Natural killer cell treated with Interleukin-12 subunit alpha and Interleukin-12 subunit beta and Interleukin-15 and Interleukin-18, amount 100 ng/mL, for 72 hours (primary cell): ENCODE results near the gene DBH. TPM values are rescaled to one million over a fixed set of nuclear protein-coding genes. Genes with fewer than 3 reads are reported as not detected.
"Not testable (repeated sequence)": the region's sequence is repeated elsewhere in the genome, so short reads cannot be mapped to it uniquely, and the experiment has no call there.

Experiments
- ATAC-seq, 2 donors: fragments of 150-1000 bp; cut with Tn5 transposase in 1 of 2; sonication (Bioruptor Pico), chemical (Tn5 transposase) in 1 of 2; 2 replicates each; pipeline ENCODE4 v1.10.0; 2021
- DNase-seq: peaks from one replicate; pipeline ENCODE4 v3.0.0; 2022; ENCODE audit warnings: low spot score
- H3K27ac Mint-ChIP-seq, 2 donors: 1 replicate in 1 of 2; 2 replicates in 1 of 2; pipeline ENCODE4 v1.8.0; 2022; ENCODE audit warnings: mixed read lengths in 2 of 2, mild to moderate bottlenecking in 1 of 2, moderate library complexity in 1 of 2
- H3K27me3 Mint-ChIP-seq, 2 donors: 1 replicate in 1 of 2; 2 replicates in 1 of 2; pipeline ENCODE4 v1.8.0; 2022; ENCODE audit warnings: mixed read lengths in 2 of 2
- H3K36me3 Mint-ChIP-seq: one replicate; pipeline ENCODE4 v1.8.0; 2022; ENCODE audit warnings: mixed read lengths
- H3K4me1 Mint-ChIP-seq, 2 donors: 1 replicate in 1 of 2; 2 replicates in 1 of 2; pipeline ENCODE4 v1.8.0; 2022; ENCODE audit warnings: low read depth in 2 of 2, mixed read lengths in 2 of 2, mild to moderate bottlenecking in 1 of 2
- H3K4me3 Mint-ChIP-seq: one replicate; pipeline ENCODE4 v1.8.0; 2022; ENCODE audit warnings: mixed read lengths
- H3K9me3 Mint-ChIP-seq: 2 replicates; pipeline ENCODE4 v1.8.0; 2022; ENCODE audit warnings: mixed read lengths
- total RNA-seq, 2 donors: library from RNA; stranded (reverse); gene quantifications; one replicate each; pipeline ENCODE4 v1.2.3, GENCODE V29; 2022

Gene DBH
- total RNA-seq, 2 donors from 2014 or later: not detected

DNA sequence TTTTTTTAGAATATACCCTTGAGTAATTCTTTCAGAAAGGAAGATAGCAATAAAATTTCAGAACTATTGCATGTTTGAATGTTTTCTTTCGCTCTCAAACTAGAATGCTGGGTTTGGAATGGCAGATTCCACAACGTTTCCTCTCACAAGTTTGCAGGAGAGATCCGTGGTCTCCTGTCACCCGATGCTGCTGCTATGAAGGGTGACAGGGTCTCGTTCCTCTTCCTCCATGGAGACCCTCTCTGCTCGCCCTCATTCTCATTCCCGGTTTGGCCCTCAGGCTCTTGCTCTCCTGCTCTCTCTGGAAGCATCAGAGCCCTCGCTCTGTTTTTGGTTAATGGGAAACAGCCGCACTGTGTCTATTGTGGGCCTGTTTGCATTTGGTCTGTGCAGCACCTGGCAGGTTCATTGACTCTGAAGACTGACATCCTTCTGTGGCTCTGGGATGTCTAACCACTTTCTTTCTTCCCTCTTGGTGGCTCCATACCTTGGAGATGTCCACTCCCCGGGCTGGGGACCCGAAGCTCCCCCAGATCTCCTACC lies 14.4 kb upstream of the DBH start:
- no peak for DNase-seq
- ATAC-seq: no peak
- peaks cover 9% of the 10 kb centered on the region for H3K36me3 Mint-ChIP-seq

DNA sequence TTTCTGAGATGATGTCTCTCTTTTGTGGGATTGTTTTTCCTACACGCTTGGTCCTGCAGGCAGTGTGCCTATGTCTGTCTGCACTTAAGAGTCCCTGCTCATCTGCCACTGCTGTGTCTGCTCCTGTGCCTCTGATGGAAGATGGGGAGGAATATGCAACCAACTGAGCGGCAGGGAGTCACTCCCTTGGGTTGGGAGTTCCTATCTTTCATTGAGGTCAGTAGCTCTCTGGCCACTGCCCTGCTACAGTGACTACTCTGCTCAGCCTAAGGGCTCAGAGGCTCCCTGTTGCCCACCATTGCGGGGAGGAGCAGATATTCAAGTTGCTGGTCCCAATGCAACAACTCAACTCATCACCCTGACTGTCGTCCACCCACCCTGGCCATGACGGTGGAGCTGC lies 13.6 kb upstream of the DBH start:
- H3K27ac Mint-ChIP-seq: peak overlapping the region in 1 of 2 donors; percentile 90
- no peak overlapping the region for H3K4me3 Mint-ChIP-seq
- peaks cover 16 to 17% of the 10 kb centered on the region in 2 donors for H3K27me3 Mint-ChIP-seq
- H3K36me3 Mint-ChIP-seq: peaks cover 9% of the 10 kb centered on the region
- H3K4me1 Mint-ChIP-seq: peaks cover 25 to 31% of the 10 kb centered on the region in 2 donors
- H3K9me3 Mint-ChIP-seq: peaks cover 9% of the 10 kb centered on the region
- no peak for DNase-seq
- ATAC-seq: no peak

More for the DNA sequence above, 14.4 kb upstream of the DBH start:
- Mint-ChIP-seq H3K9me3 (peaks cover 9% of the 10 kb centered on the region), H3K27ac (peak overlapping the region in 1 of 2 donors; percentile 90), H3K4me3 (no peak overlapping the region), H3K27me3 (peaks cover 16 to 17% of the 10 kb centered on the region in 2 donors), H3K4me1 (peaks cover 25 to 31% of the 10 kb centered on the region in 2 donors)

DNA sequence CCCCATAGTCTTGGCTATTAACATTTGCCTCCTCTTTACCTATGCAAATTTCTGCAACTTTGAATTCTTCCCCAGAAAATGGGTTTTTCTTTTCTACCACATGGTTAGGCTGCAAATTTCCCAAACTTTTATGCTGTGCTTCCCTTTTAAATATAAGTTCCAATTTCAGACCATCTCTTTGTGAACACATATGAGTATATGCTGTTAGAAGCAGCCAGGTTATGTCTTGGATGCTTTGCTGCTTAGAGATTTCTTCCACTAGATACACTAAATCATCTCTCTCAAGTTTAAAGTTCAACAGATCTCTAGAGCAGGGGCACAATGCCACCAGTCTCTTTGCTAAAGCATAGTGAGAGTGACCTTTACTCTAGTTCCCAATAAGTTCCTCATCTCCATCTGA lies 10.2 kb upstream of the DBH start:
- Mint-ChIP-seq H3K4me1 (peaks cover 10 to 11% of the 10 kb centered on the region in 2 donors), H3K27me3 (peaks cover 8 to 19% of the 10 kb centered on the region in 2 donors)
- H3K27ac Mint-ChIP-seq, H3K4me3 Mint-ChIP-seq, DNase-seq, H3K9me3 Mint-ChIP-seq, H3K36me3 Mint-ChIP-seq, ATAC-seq: not testable (repeated sequence)

DNA sequence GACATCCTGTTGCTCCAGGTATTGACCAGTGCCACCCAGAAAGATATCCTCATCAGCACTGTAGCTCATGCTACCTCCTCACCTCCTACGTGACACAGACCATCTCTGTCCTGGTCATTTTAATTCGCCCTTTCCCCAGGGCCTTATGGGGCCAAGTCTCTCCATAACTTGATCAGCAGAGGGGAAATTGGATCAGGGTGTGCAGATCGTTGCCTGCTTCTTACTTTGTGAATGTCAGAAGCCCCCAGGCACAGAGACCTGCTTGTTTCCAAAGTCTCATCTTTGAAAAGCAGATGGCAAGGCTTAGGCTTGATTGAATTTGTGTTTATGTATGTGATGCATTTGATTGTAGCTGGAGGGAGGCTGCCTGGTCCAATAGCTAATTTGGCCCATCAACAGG lies 8.8 kb upstream of the DBH start:
- Mint-ChIP-seq H3K4me3 (no peak overlapping the region), H3K36me3 (peaks cover 9% of the 10 kb centered on the region), H3K27me3 (peaks cover 8 to 14% of the 10 kb centered on the region in 2 donors), H3K9me3 (peaks cover 9% of the 10 kb centered on the region), H3K27ac (no peak overlapping the region), H3K4me1 (peaks cover 1 to 3% of the 10 kb centered on the region in 2 donors)
- no peak for DNase-seq
- ATAC-seq: no peak

DNA sequence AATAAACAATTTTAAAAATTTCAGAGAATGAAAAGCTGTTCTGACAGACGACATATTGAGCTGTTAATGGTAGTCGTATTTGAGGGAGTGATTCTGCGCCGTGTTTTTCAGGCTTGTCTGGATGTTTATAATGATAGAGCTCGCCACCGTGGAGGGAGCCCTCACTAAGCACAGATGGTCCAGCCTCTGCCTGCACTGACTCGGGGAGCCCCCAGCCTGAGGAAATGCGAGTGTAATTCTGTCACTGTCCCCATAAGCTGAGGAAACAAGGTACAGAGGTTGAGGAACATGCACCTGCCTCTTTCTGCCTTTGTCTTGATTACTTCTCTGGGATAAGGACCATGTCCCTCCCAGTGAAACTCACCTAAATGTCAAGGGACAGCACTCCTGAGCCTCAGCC lies 7.4 kb upstream of the DBH start:
- Mint-ChIP-seq H3K27ac (no peak overlapping the region), H3K36me3 (peaks cover 9% of the 10 kb centered on the region), H3K4me3 (no peak overlapping the region), H3K9me3 (peaks cover 9% of the 10 kb centered on the region), H3K27me3 (peaks cover 8 to 14% of the 10 kb centered on the region in 2 donors), H3K4me1 (peaks cover 0 to 4% of the 10 kb centered on the region in 2 donors)
- ATAC-seq (no peak), DNase-seq (no peak)

DNA sequence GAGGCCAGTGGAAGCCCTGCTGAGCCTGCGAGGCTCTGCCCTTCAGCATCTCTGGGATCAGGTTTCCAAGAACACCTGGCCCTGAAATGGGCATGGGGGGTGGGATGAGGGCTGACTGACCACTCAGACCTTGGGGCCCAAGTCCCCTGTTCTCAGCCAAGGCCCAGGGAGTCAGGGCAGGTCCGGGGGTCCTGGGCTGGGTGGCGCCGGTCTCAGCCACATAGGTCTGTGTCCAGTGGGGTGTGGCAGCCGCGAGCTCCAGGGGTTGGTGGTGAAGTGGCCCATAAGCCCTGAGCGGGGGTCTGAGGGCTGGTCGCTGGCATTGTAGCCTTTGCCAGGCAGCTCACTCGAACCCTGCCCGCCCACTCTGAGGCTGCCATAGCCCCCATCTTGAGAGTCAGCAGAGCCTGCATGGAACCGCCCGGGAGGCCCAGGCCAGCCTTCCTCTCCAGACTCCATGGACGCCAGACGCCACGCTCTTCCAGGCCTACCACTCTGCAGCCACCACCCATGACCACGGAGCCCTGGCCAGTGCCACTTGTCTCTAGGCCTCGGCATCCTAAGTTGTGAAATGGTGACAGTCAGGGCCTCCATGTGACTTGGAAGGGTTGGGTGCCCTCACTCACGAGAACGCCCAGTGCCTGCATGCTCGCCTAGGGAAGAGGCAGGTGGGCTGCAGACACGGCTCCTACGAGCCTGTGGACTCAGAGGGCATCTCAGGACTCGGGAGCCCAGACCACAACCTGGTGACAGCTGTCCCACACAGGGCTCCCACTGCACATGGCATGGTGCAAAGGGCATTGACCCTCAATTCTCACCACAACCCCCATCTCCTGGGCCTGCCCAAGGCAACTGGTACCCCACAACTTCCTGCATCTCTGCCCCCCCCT lies 6.7 kb upstream of the DBH start:
- no peak overlapping the region for H3K27ac Mint-ChIP-seq
- peaks cover 0 to 4% of the 10 kb centered on the region in 2 donors for H3K4me1 Mint-ChIP-seq
- peak in 1 of 2 donors; percentile 10 for ATAC-seq
- no peak overlapping the region for H3K4me3 Mint-ChIP-seq
- no peak for DNase-seq
- peaks cover 9% of the 10 kb centered on the region for H3K9me3 Mint-ChIP-seq
- H3K27me3 Mint-ChIP-seq: peaks cover 7 to 14% of the 10 kb centered on the region in 2 donors
- peaks cover 9% of the 10 kb centered on the region for H3K36me3 Mint-ChIP-seq

DNA sequence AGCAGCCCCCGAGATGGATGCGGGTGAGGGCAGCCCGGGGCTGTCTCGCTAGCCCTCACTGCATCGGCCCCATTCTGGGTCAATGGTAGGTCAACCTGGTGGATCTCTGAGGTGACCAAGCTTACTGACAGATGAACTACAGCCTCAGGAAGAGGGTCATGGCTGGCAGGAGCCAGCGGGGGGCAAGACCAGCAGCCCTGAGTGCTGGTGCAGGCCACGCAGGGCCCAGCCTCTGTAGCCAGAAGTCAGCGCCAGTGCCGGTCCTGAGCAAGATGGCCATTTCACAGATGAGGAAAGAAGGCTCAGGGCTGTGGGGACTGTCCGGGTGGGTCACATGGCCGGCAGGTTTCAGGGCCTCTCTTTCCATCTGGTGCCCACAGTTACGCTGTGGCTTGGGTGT lies 5.1 kb upstream of the DBH start:
- ATAC-seq: no peak
- H3K4me1 Mint-ChIP-seq: peaks cover 0 to 4% of the 10 kb centered on the region in 2 donors
- no peak for DNase-seq
- peaks cover 7% of the 10 kb centered on the region for H3K9me3 Mint-ChIP-seq
- H3K27ac Mint-ChIP-seq: peak overlapping the region in 1 of 2 donors; percentile 76
- peaks cover 6% of the 10 kb centered on the region for H3K36me3 Mint-ChIP-seq
- H3K27me3 Mint-ChIP-seq: peaks cover 0 to 12% of the 10 kb centered on the region in 2 donors
- no peak overlapping the region for H3K4me3 Mint-ChIP-seq

DNA sequence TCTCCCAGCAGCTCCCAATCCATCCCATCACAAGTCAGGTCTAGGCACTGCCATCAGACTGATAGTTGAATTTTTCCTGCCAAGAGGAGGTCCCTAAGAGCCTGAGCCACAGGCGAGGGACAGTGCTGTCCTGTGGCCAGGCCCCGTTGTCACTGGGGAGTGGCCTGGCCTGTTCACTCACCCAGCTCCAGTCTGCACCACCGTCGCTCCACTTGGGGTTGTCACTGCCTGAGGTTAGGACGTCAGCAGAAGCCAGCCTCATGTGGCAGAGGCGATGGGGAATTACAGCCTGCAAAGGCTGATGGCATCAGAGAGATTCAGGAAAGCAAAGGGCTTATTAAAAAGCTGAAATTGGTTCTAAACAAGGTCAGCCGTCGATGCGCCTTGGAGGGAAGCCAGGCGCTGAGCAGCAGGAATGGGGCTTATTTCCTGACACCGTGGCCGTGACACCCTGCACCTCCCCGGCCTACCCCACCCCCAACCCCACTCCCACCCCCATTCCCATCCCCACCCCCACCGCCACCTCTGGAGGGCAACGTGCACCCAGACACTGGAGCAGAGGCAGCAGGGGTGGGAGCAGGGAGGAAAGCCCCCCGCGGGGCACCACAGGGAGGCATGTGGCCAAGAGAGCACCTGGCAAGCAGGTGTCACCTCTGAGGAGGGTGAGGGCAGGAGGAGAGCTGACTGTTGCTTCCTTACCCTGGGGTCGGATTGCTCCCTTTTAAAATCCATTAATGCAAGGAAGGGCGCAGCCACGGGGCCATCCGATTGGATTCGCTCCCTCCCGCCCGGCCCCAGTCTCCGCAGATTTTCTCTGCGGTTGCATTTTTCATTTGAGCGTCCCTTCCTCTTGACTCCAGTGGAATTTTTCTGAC lies 3.1 kb upstream of the DBH start:
- peaks cover 0 to 4% of the 10 kb centered on the region in 2 donors for H3K4me1 Mint-ChIP-seq
- H3K36me3 Mint-ChIP-seq: no peaks in the 10 kb centered on the region
- DNase-seq: no peak
- H3K9me3 Mint-ChIP-seq: no peaks in the 10 kb centered on the region
- ATAC-seq: peak in 1 of 2 donors; percentile 37
- H3K27ac Mint-ChIP-seq: no peak overlapping the region
- peaks cover 0 to 4% of the 10 kb centered on the region in 2 donors for H3K27me3 Mint-ChIP-seq
- H3K4me3 Mint-ChIP-seq: no peak overlapping the region

DNA sequence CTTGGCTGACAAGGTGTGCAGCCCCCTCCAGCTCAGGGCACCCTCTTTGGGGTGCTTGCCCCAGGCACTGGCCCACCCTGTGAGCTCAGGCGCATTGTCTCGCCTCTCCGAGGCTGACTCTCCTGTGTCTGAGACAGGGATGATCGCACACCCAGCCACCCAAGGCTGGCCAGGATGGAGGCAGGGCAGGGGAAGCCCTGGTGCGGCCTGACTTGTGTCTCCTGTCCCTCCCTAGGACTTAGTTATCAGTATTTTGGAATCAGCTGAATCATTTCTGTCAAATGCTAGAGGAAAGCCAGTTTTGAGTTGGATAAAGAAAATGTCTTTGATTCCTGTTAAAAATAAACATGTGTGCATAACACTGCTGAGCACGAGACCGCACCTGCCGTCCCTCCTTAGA lies 2.5 kb upstream of the DBH start:
- no peaks in the 10 kb centered on the region for H3K36me3 Mint-ChIP-seq
- peaks cover 0 to 4% of the 10 kb centered on the region in 2 donors for H3K4me1 Mint-ChIP-seq
- H3K4me3 Mint-ChIP-seq: no peak overlapping the region
- ATAC-seq (no peak), DNase-seq (no peak)
- H3K9me3 Mint-ChIP-seq: no peaks in the 10 kb centered on the region
- H3K27me3 Mint-ChIP-seq: no peaks in the 10 kb centered on the region
- H3K27ac Mint-ChIP-seq: no peak overlapping the region

DNA sequence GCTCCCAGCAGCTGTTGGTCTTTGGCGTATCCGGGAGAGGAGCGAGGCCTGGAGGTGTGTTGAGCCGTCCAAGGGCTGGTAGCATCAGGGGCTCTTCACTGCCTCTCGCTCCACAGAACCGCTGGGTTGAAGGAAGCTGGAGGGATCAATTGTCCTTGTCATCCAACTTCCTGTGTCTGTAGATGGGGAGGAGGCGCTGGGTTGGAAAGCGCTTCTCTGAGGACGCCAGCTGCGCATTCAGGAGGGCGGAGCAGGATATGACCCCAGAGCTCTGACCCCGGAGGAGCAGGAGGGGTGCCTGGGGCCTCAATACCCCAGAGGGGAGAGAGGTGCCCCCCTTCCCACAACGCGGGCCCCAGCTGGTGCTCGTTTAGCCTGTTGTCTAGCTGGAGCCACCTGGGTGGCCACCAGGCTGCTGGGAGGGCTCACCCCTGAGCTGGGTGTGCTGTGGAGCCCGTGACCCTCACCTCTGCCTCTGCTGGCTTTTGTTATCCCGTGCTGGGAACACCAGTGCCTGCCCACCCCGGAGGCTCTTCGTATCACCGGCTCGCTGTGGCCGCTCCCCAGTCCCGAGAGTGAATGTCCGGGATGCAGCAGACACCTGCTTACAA lies 2.0 kb upstream of the DBH start:
- Mint-ChIP-seq H3K9me3 (no peaks in the 10 kb centered on the region), H3K4me3 (no peak overlapping the region), H3K36me3 (no peaks in the 10 kb centered on the region), H3K4me1 (peaks cover 0 to 4% of the 10 kb centered on the region in 2 donors), H3K27me3 (no peaks in the 10 kb centered on the region), H3K27ac (no peak overlapping the region)
- DNase-seq: no peak
- ATAC-seq: no peak

DNA sequence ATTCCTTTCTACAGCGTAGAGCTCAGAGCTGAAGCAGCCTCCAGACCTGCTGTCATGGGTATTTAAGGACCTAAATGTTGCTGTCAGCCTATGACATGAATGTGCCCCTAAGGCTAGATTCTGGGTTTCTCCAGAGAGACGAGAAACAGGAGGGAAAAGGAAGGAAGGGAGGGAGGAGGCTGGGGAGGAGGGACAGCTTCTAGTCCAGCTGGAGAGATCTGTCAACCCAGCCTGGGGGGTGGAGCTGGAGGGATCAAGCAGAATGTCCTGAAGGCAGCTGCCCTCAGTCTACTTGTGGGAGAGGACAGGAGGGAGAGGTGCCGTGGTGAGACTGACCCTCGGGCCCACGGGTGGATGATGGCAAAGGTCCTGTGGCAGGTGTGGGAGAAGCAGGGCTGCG lies 1.1 kb upstream of the DBH start:
- Mint-ChIP-seq H3K36me3 (no peaks in the 10 kb centered on the region), H3K4me3 (no peak overlapping the region), H3K27me3 (no peaks in the 10 kb centered on the region), H3K27ac (no peak overlapping the region), H3K9me3 (no peaks in the 10 kb centered on the region), H3K4me1 (peaks cover 0 to 4% of the 10 kb centered on the region in 2 donors)
- no peak for ATAC-seq
- no peak for DNase-seq

DNA sequence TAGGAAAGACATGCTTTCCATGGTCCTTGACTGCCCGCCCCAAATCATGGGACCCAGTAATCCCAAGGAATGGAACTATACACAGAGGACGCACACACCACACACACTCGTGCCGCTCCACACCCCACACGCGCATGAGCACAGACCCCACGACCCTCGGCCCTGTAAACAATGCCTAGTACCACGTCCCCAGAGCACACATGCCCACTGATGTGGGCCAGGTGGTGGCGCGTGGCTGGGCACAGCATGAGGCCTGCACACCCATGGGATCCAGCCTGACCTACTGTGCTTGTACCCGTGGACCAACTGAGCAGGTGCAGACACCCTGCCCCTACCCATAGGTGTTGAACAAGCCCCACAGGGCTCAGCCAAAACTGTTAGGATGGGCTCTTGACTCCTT lies 739 bp downstream of the DBH start:
- no peak overlapping the region for H3K27ac Mint-ChIP-seq
- peaks cover 0 to 4% of the 10 kb centered on the region in 2 donors for H3K4me1 Mint-ChIP-seq
- no peak for ATAC-seq
- H3K9me3 Mint-ChIP-seq: no peaks in the 10 kb centered on the region
- no peak for DNase-seq
- H3K36me3 Mint-ChIP-seq: no peaks in the 10 kb centered on the region
- H3K27me3 Mint-ChIP-seq: no peaks in the 10 kb centered on the region
- H3K4me3 Mint-ChIP-seq: no peak overlapping the region

DNA sequence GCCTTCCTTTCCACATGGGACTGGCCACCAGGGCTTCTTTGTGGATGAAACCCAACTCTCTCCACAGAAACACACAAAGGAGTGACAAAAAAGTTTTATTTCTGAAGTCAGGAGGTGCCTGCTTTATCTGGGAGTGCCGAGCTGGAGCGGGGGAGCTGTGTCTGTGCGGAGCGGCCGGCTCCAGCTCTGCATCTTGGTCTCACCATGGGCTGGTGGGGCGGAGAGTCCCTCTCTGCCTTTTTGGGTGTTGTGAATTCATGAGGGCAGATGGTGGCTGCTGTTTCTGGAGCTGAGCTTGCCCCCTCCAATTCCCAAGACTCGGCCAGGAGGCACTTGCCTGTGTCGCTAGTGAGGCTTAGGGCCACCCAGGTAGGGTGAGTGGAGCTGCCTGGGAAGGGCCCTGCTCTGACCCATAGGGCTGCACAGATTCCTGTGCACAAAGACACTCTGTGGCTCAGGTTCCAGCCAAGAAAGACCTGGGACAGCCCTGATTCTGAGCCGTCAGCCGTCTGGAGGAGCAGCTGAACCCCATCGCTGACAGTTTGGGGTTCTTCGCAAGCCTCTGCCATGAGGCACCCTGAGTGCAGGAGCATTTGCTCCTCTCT lies 1.4 kb downstream of the DBH start:
- Mint-ChIP-seq H3K4me3 (no peak overlapping the region), H3K4me1 (peaks cover 0 to 4% of the 10 kb centered on the region in 2 donors), H3K36me3 (no peaks in the 10 kb centered on the region), H3K27me3 (no peaks in the 10 kb centered on the region), H3K27ac (no peak overlapping the region), H3K9me3 (no peaks in the 10 kb centered on the region)
- no peak for ATAC-seq
- no peak for DNase-seq
